Osteoblast (primary cell): Measurements from ENCODE around the gene MYO3A. TPM values are rescaled to one million over a fixed set of nuclear protein-coding genes. Genes with fewer than 3 reads are reported as not detected.

Experiments
- DNase-seq: peaks from one replicate; pipeline ENCODE4 v3.0.0; 2011; ENCODE audit warnings: low spot score, mixed read lengths; ENCODE audit not compliant: insufficient read length; ENCODE audit errors: missing footprints
- H2AFZ ChIP-seq: 2 replicates; pipeline ENCODE4 v1.6.0; 2011; ENCODE audit warnings: mild to moderate bottlenecking, low read length
- H3K27ac ChIP-seq: 2 replicates; pipeline ENCODE4 v1.5.1; 2011; ENCODE audit warnings: mild to moderate bottlenecking, low read depth, low read length, moderate library complexity
- H3K27me3 ChIP-seq: 2 replicates; pipeline ENCODE4 v1.6.0; 2012; ENCODE audit warnings: mild to moderate bottlenecking, control low read depth, inconsistent platforms, low read length, moderate library complexity; ENCODE audit not compliant: insufficient read depth
- H3K36me3 ChIP-seq: 2 replicates; pipeline ENCODE4 v1.5.1; 2011; ENCODE audit warnings: mild to moderate bottlenecking, low read length, control low read depth, moderate library complexity; ENCODE audit not compliant: insufficient read depth
- H3K4me1 ChIP-seq: 2 replicates; pipeline ENCODE4 v1.5.1; 2011; ENCODE audit warnings: mild to moderate bottlenecking, low read length, control low read depth, moderate library complexity; ENCODE audit not compliant: insufficient read depth
- H3K4me2 ChIP-seq: 2 replicates; pipeline ENCODE4 v1.6.0; 2011; ENCODE audit warnings: mild to moderate bottlenecking, low read length; ENCODE audit not compliant: insufficient read depth
- H3K4me3 ChIP-seq: fragments of 200-600 bp; sonication (generic); 3 replicates; pipeline ENCODE4 v1.5.1; 2012; ENCODE audit warnings: mild to moderate bottlenecking, low read length, inconsistent platforms; ENCODE audit not compliant: insufficient read depth
- H3K79me2 ChIP-seq: 2 replicates; pipeline ENCODE4 v1.6.0; 2012; ENCODE audit warnings: mild to moderate bottlenecking, low read length, control low read depth, inconsistent platforms; ENCODE audit not compliant: insufficient read depth
- H3K9me3 ChIP-seq: 2 replicates; pipeline ENCODE4 v1.5.1; 2011; ENCODE audit warnings: low read depth, low read length, control low read depth
- H4K20me1 ChIP-seq: 2 replicates; pipeline ENCODE4 v1.6.0; 2012; ENCODE audit warnings: mild to moderate bottlenecking, low read length, control low read depth; ENCODE audit not compliant: insufficient read depth
- total RNA-seq: library from RNA; depleted of rRNA; stranded (reverse); fragments of >200 nt; gene quantifications from 2 replicates; pipeline ENCODE4 v1.2.3, GENCODE V29; 2012
- TF ChIP-seq, protein P1 (sequence below): IDR thresholded peaks from 2 replicates; pipeline ENCODE4 v1.5.1; 2011; ENCODE audit warnings: mild to moderate bottlenecking, low read depth, low read length, moderate library complexity; ENCODE audit errors: extremely low read depth

The MYO3A gene
- total RNA-seq, 1 donor, result not detected

DNA sequence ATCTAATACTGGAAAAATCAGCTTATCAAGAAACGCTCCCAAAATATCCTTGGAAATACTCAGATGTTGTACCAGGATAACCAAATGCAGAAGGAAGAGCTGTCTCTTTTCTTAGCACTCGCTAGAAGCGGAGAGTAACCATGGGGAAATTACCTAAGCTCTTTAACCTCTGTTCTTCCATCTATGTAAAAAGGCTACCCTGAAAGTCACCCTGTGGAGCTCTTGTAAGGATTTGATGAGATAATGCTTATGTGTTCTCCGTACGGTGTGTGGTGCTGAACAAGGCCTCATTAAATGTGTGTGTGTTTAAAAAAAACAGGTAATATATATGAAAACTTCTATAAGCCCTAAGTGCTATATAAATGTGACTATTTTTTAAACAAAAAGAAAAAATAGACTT is 38.2 kb upstream of the MYO3A start:
- Histone ChIP-seq H3K36me3 (no peaks in the 10 kb centered on the region), H4K20me1 (no peaks in the 10 kb centered on the region), H3K27ac (no peak overlapping the region), H3K9me3 (peaks cover 2% of the 10 kb centered on the region), H3K4me3 (no peak overlapping the region), H3K27me3 (no peaks in the 10 kb centered on the region), H3K4me2 (no peak overlapping the region), H2AFZ (no peak overlapping the region), H3K79me2 (no peaks in the 10 kb centered on the region), H3K4me1 (no peaks in the 10 kb centered on the region)
- TF ChIP-seq, protein P1, sequence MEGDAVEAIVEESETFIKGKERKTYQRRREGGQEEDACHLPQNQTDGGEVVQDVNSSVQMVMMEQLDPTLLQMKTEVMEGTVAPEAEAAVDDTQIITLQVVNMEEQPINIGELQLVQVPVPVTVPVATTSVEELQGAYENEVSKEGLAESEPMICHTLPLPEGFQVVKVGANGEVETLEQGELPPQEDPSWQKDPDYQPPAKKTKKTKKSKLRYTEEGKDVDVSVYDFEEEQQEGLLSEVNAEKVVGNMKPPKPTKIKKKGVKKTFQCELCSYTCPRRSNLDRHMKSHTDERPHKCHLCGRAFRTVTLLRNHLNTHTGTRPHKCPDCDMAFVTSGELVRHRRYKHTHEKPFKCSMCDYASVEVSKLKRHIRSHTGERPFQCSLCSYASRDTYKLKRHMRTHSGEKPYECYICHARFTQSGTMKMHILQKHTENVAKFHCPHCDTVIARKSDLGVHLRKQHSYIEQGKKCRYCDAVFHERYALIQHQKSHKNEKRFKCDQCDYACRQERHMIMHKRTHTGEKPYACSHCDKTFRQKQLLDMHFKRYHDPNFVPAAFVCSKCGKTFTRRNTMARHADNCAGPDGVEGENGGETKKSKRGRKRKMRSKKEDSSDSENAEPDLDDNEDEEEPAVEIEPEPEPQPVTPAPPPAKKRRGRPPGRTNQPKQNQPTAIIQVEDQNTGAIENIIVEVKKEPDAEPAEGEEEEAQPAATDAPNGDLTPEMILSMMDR, result no peak
- DNase-seq, result peak; percentile 6

DNA sequence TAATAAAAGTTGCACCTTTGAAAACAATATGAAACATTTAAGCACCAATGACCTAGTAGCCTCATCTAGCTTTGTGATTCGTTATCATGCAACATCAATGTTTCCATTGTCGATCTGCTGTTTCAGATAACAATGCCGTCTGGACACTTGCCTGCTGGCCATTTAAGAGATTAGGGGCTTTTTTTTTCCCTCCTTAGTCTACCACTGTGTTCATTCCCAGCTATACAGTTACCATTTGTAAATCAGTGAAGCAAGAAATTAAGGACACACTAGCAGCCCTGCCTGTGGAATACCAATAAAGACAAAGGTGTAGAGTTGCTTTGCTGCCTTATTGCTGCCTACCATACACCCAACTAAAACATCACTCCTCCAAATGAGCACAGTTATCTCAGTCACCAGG is 37.6 kb upstream of the MYO3A start:
- TF ChIP-seq, protein P1, result no peak
- Histone ChIP-seq H3K36me3 (no peaks in the 10 kb centered on the region), H4K20me1 (no peaks in the 10 kb centered on the region), H3K79me2 (no peaks in the 10 kb centered on the region), H3K9me3 (peaks cover under 1% of the 10 kb centered on the region), H3K4me3 (no peak overlapping the region), H2AFZ (no peak overlapping the region), H3K4me2 (no peak overlapping the region), H3K27ac (no peak overlapping the region), H3K27me3 (no peaks in the 10 kb centered on the region), H3K4me1 (no peaks in the 10 kb centered on the region)
- DNase-seq, result no peak

DNA sequence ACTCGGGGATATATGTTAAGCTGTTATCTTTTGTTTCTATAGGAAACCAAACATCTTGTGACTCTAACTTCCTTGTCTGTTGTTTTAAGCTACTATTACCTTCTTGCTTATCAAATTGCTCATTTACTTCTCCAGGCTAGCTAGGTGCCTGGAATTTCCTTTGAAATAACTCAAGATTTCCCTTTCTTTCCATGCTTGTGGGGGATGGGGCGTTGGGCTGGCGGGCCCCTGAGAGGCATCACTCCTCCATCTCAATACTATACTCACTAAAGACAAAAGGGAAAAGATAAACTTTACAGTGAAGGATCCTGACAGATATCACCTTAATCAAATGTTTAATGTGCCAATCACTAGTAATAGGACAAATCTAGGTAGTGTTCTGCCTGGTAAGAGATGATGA is 34.7 kb upstream of the MYO3A start:
- H2AFZ ChIP-seq, result no peak overlapping the region
- H3K27ac ChIP-seq, result no peak overlapping the region
- H3K79me2 ChIP-seq, result no peaks in the 10 kb centered on the region
- TF ChIP-seq, protein P1, result no peak
- DNase-seq, result no peak
- H3K4me1 ChIP-seq, result no peaks in the 10 kb centered on the region
- no peak overlapping the region for H3K4me2 ChIP-seq
- H3K9me3 ChIP-seq, result no peaks in the 10 kb centered on the region
- no peak overlapping the region for H3K4me3 ChIP-seq
- no peaks in the 10 kb centered on the region for H3K36me3 ChIP-seq
- H4K20me1 ChIP-seq, result no peaks in the 10 kb centered on the region
- no peaks in the 10 kb centered on the region for H3K27me3 ChIP-seq

DNA sequence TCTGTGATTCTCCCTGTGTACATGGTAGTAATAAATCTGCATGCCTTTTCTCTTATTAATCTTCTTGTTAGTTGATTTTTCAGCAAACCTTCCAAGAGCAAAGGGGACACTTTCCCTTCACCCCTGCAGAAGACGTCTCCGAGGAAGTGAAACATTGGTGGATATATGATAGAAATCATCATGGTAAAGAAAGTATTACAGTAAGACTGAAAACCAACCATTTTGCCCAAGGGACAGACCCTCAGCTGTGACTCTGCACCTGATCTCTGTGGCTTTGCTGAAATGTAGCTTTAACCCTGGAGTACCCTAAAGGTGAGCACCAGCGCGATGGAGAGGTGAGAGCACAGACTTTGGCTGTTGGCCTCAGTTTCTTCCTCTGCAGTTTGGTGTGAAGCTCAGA is 32.8 kb upstream of the MYO3A start:
- Histone ChIP-seq H3K79me2 (no peaks in the 10 kb centered on the region), H3K4me2 (no peak overlapping the region), H3K9me3 (no peaks in the 10 kb centered on the region), H3K36me3 (no peaks in the 10 kb centered on the region), H3K4me3 (no peak overlapping the region), H4K20me1 (no peaks in the 10 kb centered on the region), H2AFZ (no peak overlapping the region), H3K27ac (no peak overlapping the region), H3K4me1 (no peaks in the 10 kb centered on the region), H3K27me3 (no peaks in the 10 kb centered on the region)
- DNase-seq, result no peak
- TF ChIP-seq, protein P1, result no peak
